Erythroblast (primary cell): Measurements from ENCODE around the gene ATP5F1A.
"Not testable (repeated sequence)": the region's sequence is repeated elsewhere in the genome, so short reads cannot be mapped to it uniquely, and the experiment has no call there.

ENCODE experiments used
- DNase-seq, 2 experiments: peaks; one replicate each; lab custom pipeline; 2025; lab: John Stamatoyannopoulos, UW
- GATA1 ChIP-seq: IDR thresholded peaks from 2 replicates; pipeline ENCODE4 v1.6.1; 2011; ENCODE audit warnings: low read depth, mild to moderate bottlenecking, control low read depth, low read length, moderate library complexity
- POLR2A ChIP-seq: IDR thresholded peaks from 2 replicates; pipeline ENCODE4 v1.6.1; 2011; ENCODE audit warnings: mild to moderate bottlenecking, low read length

ATP5F1A gene

DNA sequence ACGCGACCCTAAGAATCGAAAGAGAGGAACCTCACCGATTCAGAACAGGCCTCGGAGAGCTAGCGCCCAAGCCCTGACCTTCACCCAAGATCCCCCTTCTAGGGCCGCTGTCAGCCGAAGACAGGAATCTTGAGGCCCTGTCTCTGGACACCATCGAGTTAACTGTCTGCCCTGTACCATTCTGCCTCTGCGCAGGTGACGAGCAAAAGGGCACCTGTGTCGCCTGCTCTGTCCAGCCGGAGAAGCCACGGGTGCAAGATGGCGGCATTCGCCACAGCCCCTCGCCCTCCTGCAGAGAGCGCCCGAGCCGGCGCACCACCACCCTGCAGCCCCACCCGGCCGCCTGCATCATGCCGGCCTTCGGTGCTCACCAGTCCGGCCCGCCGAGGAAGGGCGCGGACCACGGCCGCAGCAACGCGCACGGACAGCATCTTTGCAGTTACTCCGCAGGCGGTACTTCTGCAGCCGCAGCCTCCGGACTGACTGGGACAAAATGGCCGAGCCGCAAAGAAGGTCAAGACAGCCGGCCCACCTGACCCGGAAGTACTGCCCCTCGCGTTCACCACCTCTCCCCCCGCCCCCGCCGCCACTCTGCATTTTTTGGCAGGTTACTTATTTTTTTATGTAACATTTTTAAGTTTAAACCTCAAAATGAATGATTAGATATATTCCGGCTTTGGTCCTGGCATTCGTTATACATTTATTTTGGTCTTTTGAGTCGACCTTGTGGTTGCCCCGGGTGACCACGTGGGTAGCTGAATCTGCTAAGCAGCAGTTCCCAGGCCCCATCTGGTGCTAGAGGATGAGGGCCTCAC lies at the start of gene ATP5F1A:
Gene ATP5F1A (minus strand): TSS at position 496 of the 815 bp plus-strand sequence. CDS start 65 bp downstream, at position 431.
- no peak for TF ChIP-seq GATA1
- TF ChIP-seq POLR2A, result peak; percentile 69
- DNase-seq, result peak; percentile 95

DNA sequence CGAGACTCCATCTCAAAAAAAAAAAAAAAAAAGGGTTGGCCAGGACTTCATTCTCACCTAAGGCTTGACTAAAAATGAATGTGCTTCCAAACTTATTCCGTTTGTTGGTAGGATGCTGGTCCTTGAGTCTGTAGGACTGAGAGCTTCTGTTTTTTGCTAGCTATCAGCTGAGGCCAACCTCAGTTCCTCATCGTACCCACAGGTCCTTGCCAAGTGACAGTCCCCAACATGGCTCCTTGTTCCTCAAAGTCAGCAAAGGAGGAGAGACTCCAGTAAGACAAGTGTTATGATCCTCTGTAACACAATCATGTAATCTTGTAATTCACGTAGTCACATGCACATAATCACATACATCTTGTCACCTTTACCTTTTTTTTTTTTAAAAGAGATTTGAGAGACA lies 43.1 kb upstream of the ATP5F1A start:
- DNase-seq, result no peak
- no peak for TF ChIP-seq GATA1
- no peak for TF ChIP-seq POLR2A

DNA sequence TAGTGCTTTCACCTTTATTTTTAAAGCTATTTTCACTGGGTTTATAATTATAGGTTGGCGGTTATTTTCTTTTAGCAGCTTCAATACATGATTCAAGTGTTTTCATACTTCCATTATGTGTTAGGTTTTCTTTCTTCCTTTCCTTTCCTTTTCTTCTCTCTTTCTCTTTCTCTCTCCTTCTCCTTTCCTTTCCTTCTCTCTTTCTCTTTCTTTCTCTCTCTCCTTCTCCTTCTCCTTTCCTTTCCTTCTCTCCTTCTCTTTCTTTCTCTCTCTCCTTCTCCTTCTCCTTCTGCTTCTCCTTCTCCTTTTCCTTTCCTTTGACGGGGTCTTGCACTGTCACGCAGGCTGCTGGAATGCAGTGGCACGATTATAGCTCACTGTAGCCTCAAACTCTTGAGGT lies 42.1 kb upstream of the ATP5F1A start:
- no peak for DNase-seq
- TF ChIP-seq POLR2A, result no peak
- no peak for TF ChIP-seq GATA1

DNA sequence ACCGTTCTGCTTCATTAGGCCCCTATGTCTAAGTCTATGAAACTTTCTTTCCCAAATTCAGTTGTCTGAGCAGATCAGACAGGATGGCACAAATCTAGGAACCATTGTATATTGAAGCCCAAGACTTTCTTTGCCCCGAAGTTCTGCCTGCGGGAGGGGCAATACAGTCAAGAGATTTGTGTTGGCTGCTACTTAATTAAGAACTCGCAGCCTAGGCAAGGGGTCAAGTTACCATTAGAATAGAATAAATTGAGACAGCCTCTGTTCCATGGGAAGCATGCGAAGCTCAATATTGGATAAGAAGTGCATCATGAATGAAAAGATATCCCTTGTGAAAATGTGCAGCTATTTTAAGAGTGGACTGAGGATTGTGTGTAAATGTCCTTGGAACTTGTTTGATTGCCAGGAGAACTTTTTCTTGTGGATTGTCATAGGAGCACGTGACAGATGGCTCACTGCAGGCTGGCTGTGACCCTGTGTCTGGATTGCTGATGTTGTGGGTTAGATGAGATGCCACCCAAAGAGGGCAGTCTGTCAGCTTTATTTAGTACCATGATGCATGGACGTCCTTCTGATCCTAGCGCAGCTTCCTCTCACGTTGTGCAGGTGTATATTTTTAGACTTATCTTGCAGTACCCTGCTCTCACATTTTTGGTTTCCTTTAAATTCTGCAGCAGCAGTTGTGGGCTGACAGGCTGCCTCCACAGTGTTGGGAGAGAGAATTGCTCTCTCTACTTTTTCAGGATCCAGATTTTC lies 37.0 kb upstream of the ATP5F1A start:
- no peak for DNase-seq
- TF ChIP-seq GATA1 (no peak), POLR2A (no peak)

DNA sequence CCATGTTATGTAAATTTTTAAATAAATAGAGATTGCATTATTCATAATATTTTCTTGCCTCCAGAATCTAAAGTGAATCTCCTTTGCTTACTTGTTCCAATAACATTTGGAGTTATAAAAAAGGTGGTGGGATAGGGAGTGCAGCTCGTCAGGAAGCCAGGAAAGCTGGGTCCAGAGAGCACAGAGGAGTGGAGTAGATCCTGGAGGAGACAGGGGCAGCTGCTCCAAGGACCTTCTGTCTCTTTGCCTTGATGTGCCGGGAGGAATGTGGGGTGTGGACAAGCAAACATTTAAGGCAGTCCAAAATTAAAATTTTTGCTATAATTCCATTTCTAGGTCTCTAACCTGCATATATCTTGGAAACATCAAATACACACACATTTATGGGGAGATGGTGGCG lies 35.4 kb upstream of the ATP5F1A start:
- no peak for TF ChIP-seq POLR2A
- no peak for DNase-seq

DNA sequence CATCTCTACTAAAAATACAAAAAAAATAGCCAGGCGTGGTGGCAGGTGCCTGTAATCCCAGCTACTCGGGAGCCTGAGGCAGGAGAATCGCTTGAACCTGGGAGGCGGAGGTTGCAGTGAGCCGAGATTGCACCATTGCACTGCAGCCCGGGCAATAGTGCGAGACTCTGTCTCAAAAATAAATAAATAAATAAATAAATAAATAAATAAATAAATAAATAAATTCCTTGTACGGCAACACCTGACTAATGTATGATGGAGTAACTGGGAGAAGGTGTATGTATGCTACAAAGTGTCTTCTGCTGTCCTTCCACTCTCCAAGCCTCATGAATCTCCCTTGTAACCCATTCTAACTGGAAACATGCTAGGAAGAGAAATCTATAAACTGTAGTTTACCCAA lies 32.5 kb upstream of the ATP5F1A start:
- not testable (repeated sequence) for DNase-seq

DNA sequence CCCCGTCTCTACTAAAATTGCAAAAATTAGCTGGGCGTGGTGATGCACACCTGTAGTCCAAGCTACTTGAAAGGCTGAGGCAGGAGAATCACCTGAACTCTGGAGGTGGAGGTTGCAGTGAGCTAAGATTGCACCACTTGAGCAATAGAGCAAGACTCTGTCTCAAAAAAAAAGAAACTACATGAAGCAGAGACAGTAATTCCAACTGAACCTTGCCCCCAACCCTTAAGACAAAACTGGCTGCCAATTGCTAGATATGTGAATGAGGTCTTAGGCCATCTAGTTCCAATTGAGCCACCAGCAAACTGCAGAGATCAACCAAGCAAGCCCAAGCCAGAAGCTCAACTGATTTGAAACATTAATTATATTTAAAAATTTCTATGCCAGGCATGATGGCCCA lies 32.0 kb upstream of the ATP5F1A start:
- no peak for DNase-seq
- no peak for TF ChIP-seq GATA1
- no peak for TF ChIP-seq POLR2A

DNA sequence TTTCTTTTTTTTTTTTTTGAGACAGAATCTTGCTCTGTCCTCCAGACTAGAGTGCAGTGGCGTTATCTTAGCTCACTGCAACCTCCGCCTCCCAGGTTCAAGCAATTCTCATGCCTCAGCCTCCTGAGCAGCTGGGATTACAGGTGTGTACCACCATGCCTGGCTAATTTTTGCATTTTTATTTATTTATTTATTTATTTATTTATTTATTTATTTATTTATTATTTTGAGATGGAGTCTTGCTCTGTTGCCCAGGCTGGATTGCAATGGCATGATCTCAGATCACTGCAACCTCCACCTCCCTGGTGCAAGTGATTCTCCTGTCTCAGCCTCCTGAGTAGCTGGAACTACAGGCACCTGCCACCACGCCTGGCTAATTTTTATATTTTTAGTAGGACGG lies 28.5 kb upstream of the ATP5F1A start:
- not testable (repeated sequence) for DNase-seq

DNA sequence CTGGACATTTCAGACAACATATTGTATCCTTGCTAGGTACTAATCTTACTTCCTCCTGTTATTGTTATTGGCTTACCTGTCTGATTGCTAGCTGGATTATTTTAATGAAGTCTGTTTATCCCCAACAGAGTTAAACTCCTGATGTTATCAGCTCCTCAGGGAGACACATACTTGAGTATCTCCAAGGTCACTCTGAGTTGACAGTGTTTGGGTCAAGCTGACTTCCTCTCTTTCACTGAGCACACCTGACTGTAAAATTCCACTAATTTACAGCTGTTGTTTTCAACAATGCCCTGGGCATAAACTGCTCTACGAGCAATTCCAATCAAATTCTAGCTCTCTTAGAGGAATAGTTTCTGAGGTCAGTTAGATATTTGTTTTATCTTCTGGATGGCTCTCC lies 15.7 kb upstream of the ATP5F1A start:
- DNase-seq, result no peak
- TF ChIP-seq GATA1, result no peak
- TF ChIP-seq POLR2A, result no peak

DNA sequence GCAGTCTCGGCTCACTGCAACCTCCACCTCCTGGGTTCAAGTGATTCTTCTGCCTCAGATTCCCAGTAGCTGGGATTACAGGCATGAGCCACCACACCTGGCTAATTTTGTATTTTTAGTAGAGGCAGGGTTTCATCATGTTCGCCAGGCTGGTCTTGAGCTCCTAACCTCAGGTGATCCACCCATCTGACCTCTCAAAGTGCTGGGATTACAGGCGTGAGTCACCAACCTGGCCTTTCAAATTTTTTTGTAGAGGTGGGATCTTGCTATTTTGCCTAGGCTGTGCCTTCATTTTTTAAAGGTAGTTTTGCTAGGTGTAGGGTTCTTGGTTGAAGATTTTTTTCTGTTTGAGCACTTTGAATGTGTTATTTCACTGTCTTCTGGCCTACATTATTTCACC lies 12.3 kb upstream of the ATP5F1A start:
- no peak for DNase-seq
- no peak for TF ChIP-seq GATA1
- no peak for TF ChIP-seq POLR2A

DNA sequence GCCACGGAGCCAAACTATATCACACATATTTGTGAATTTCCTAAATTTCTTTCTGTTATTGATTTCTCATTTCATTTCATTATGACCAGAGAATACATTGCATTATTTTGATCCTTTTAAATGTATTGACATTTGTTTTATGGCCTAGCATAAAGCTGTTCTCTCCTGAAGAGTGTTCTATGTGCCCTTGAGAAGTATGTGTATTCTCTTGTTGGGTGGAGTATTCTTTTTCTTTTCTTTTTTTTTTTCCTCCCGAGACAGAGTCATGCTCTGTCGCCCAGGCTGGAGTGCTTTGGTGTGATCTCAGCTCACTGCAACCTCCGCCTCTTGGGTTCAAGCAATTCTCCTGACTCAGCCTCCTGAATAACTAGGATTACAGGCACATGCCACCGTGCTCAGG lies 11.3 kb upstream of the ATP5F1A start:
- TF ChIP-seq POLR2A, result no peak
- TF ChIP-seq GATA1, result no peak
- no peak for DNase-seq

DNA sequence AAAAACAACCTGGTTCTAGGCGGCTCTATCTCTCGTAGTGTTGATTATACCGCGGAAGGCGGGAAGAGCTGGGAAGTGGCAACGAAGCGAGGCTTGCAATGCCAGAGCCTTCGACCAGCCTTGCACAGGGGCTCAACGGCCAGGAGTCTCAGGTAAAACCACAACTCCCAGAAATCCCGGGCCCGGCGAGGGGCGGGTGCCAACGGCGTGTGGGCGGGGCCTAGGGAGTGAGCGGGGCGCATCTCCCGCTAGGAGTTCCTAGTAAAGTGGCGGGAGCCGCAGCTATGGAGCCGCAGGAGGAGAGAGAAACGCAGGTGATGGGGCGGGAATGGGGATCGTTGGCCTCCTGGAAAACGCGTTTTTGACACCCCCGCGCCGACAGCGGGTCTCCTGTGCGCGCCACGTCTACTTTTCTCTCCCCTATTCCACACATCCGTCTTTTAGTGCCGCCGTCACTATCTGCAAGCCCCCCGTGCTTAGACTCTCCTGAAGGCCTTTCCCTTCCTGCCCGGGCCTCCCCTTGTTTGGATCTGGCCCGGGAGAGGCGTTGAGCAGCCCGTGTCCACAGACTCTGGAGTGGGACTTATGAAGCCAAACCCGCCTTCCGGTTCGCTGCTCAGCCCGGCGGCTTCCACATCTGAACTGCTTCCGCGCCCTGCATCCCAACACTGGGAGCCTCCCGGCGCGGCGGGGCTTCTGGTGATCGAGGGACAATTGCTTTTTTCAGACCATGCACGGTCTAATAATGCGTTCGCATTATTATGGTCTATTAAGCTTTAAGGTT lies 6.2 kb upstream of the ATP5F1A start, which contains the start of gene HAUS1:
Gene HAUS1 (plus strand): TSS at position 258 of the 784 bp plus-strand sequence. CDS start 27 bp downstream, at position 285.
- peak; percentile 91 to 93 for DNase-seq
- TF ChIP-seq GATA1, result no peak
- TF ChIP-seq POLR2A, result peak; percentile 80

DNA sequence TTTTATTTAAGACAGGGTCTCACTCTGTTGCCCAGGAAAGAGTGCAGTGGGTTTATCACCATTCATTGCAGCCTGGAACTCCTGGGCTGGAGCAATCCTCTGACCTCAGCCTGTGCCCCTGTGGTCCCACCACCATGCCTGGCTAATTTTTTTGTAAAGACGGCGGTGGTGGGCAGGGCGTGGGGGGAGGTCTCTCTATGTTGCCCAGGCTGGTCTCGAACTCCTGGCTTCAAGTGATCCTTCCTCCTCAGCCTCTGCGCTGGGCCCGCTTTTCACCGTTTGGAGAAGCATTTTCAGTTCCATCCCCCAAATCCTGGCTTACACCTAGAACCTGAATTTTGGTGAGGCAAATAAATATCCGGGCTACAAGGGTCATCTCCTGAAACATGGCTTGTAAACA lies 1.4 kb upstream of the ATP5F1A start:
- TF ChIP-seq POLR2A (no peak), GATA1 (no peak)
- no peak for DNase-seq

DNA sequence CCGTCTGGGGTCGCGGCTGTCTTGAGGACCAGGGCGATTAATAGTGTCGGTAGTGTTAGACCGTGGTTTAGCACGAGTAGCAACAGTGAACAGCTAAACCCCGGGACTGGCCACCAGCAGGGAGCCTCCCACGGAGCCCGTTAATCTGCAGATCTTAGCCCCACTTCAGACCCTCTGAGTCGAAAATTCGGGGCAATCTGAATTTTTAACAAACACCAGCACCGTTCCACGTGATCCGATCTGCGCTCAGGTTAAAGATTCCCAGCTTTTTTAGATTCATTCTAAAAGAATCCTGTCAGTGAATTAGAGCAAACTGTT lies 479 bp upstream of the ATP5F1A start:
- no peak for DNase-seq
- no peak for TF ChIP-seq POLR2A
- TF ChIP-seq GATA1, result no peak
